Measurements from ENCODE around the gene CABYR.

Gene CABYR

DNA sequence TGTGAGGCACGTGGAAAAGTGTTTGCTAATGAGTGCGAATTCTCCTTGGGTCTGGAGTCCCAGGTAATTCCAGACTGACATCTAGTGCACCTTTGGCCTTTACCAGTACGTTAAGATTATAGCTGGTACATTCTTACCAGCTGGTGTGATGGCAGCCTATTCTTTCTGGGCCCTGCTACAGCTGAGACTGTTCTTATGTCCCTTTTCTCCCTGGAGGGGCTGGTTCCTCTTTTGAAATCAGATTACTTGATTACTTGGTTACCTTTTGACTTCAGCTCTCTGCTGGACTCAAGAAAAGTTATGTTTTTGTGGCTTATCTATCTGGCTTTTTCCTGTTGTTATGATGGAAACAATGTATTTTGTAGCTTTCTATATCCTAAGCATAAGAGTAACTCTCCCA is 14.5 kb downstream of the CABYR start:
- DNase-seq (ENCODE audit: low read depth in 2 of 2): no peak
- H3K4me3 ChIP-seq (replicated peaks in 1 of 2; ENCODE audit: low read depth in 2 of 2, low read length in 2 of 2): no peak overlapping the region
- TF ChIP-seq, protein P1, sequence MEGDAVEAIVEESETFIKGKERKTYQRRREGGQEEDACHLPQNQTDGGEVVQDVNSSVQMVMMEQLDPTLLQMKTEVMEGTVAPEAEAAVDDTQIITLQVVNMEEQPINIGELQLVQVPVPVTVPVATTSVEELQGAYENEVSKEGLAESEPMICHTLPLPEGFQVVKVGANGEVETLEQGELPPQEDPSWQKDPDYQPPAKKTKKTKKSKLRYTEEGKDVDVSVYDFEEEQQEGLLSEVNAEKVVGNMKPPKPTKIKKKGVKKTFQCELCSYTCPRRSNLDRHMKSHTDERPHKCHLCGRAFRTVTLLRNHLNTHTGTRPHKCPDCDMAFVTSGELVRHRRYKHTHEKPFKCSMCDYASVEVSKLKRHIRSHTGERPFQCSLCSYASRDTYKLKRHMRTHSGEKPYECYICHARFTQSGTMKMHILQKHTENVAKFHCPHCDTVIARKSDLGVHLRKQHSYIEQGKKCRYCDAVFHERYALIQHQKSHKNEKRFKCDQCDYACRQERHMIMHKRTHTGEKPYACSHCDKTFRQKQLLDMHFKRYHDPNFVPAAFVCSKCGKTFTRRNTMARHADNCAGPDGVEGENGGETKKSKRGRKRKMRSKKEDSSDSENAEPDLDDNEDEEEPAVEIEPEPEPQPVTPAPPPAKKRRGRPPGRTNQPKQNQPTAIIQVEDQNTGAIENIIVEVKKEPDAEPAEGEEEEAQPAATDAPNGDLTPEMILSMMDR (IDR thresholded peaks at IDR 0.05; ENCODE audit: low read depth, low read length): no peak

DNA sequence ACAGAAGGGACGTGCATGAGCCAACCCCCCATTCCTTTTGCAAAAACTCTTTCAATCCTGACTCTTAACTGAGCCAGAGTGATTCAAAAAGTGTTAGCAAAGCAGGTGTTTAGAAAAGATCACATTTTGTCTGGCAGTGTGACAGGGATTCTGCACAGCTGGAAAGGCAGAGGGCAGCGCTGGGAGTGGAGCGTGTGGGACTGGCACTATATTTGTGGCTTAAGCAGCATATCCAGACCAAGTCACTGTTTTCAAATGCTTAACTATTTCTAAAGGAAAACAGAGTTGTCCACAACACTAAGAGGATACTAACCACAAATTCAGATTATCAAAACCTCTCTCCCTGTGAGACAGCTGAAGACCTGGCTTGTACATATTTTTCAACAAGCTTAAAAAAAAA is 19.0 kb downstream of the CABYR start:
- no peak overlapping the region for H3K4me3 ChIP-seq (replicated peaks in 1 of 2; ENCODE audit: low read depth in 2 of 2, low read length in 2 of 2)
- TF ChIP-seq, protein P1 (IDR thresholded peaks at IDR 0.05; ENCODE audit: low read depth, low read length): no peak
- DNase-seq (ENCODE audit: low read depth in 2 of 2): no peak

DNA sequence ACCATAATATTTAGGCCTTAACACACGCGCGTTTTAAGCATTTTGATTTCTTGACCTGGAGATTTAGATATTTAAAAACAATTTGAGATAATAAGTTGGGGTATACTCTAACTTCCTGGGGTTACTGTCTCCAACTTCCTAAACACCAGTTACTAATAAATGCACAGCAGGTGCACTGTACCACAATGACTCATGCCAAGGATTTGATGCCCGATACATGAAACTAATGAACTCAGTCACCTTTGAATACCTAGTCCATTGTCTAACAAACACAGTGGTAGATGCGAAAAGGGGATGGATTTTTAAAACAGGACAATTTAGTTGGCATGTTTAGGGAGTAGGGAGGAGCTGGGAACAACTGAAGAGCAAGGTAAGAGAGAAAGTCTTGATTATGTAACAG is 21.2 kb downstream of the CABYR start:
- TF ChIP-seq, protein P1 (IDR thresholded peaks at IDR 0.05; ENCODE audit: low read depth, low read length): no peak
- DNase-seq (ENCODE audit: low read depth in 2 of 2): no peak
- no peak overlapping the region for H3K4me3 ChIP-seq (replicated peaks in 1 of 2; ENCODE audit: low read depth in 2 of 2, low read length in 2 of 2)

DNA sequence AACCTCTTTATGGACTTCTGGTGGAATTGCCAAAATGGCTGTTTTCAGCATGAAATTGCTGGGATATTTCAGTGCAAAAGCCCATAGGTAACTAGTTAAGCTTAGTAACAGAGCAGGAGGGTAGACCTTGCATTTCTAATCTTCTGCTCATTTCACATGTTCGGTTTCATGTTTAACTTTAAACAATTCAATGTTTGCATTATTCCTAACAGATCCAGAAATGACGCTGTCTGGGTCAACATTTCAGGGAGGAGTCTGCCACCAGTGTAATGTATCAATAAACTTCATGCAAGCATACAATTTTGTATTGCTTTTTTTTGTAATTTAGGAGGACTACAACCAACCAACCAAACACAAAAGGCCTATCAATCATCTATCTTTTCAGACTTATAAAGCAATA is 22.4 kb downstream of the CABYR start:
- no peak overlapping the region for H3K4me3 ChIP-seq (replicated peaks in 1 of 2; ENCODE audit: low read depth in 2 of 2, low read length in 2 of 2)
- TF ChIP-seq, protein P1 (IDR thresholded peaks at IDR 0.05; ENCODE audit: low read depth, low read length): no peak
- DNase-seq (ENCODE audit: low read depth in 2 of 2): no peak

DNA sequence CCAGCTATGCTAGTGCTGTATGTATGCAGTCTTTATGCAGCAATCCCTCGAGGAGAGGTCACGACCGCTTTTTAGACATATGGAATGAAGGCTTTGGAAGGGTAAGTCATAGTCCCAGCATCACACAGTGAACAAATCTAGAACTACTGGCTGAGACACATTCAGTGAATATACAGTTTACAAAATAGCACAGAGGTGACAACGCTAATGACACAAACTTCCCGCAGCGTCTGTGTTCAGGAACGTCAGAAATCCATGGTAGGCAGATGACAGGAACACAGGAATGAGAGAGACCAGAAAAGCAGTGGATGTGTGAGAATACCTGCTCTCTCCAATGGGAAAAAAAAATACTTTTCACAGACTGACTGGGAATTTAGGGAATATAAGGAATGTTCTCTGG is 29.6 kb downstream of the CABYR start:
- TF ChIP-seq, protein P1 (IDR thresholded peaks at IDR 0.05; ENCODE audit: low read depth, low read length): no peak
- no peak for DNase-seq (ENCODE audit: low read depth in 2 of 2)
- H3K4me3 ChIP-seq (replicated peaks in 1 of 2; ENCODE audit: low read depth in 2 of 2, low read length in 2 of 2): no peak overlapping the region

DNA sequence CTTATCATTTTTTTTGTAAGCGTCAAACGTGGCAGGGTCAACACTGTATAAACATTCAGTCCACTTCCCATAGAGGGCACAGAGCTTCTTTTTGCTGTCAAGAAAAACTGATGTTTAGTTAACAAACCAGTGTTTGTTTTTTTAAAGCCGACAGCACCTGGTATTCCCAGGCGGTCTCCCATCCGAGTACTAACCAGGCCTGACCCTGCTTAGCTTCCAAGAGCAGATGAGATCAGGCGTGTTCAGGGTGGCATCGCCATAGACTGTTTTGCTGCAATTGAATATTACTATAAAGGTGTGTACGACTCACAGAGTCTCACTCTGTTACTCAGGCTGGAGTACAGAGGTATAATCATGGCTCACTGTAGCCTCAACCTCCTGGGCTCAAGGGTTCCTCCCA is 31.5 kb downstream of the CABYR start:
- TF ChIP-seq, protein P1 (IDR thresholded peaks at IDR 0.05; ENCODE audit: low read depth, low read length): no peak
- DNase-seq (ENCODE audit: low read depth in 2 of 2): no peak
- H3K4me3 ChIP-seq (replicated peaks in 1 of 2; ENCODE audit: low read depth in 2 of 2, low read length in 2 of 2): no peak overlapping the region

DNA sequence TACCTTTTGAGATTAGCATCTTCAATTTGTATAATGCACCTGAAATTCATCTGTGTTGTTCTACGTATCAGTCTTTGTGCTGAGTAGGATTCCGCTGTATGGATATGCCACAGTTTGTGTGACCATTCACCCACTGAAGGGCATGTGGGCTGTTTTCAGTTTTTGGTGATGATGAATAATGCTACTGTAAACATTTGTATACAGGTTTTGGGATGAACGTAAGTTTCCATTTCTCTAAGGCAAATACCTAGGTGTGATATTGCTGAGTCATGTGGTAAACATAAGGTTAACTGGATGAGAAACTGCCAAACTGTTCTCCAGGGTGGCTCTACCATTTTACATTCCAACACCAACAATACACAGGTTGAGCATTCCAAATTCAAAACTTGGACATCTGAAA is 35.1 kb downstream of the CABYR start:
- no peak overlapping the region for H3K4me3 ChIP-seq (replicated peaks in 1 of 2; ENCODE audit: low read depth in 2 of 2, low read length in 2 of 2)
- DNase-seq (ENCODE audit: low read depth in 2 of 2): no peak
- TF ChIP-seq, protein P1 (IDR thresholded peaks at IDR 0.05; ENCODE audit: low read depth, low read length): no peak
